ENCODE results near the gene RNASE13.
A peak's percentile ranks its signal among the peaks of the same experiment; 100 is the strongest.

RNASE13 gene

GRCh38 chr14:21024585-21025370 is 9.8 kb downstream of the RNASE13 start, which contains the start of gene NDRG2 (continued):
- peak; percentile 40 for TF ChIP-seq PRDM10 (tag by site-specific recombination; IDR thresholded peaks at IDR 0.05)
- TF ChIP-seq ZNF777 (tag by site-specific recombination; IDR thresholded peaks at IDR 0.05; ENCODE audit: borderline replicate concordance) = peak; percentile 84; the same call in 1 of the 2 replicates
- no peak for TF ChIP-seq BCL11A (tag by site-specific recombination; IDR thresholded peaks at IDR 0.05; ENCODE audit: low read depth)
- TF ChIP-seq ZBTB48 (tag by site-specific recombination; IDR thresholded peaks at IDR 0.05) = peak; percentile 74
- TF ChIP-seq ZNF555 (tag by site-specific recombination; conservative IDR thresholded peaks at IDR 0.05) = no peak
- peak; percentile 64 for TF ChIP-seq SP3 (tag by site-specific recombination; IDR thresholded peaks at IDR 0.05)
- TF ChIP-seq ZNF629 (tag by site-specific recombination; IDR thresholded peaks at IDR 0.05) = peak; percentile 41; the same call in 1 of the 2 replicates
- TF ChIP-seq TCF7L2 (IDR thresholded peaks at IDR 0.05; ENCODE audit: borderline replicate concordance, low read depth, low read length) = peak; percentile 89
- TF ChIP-seq, protein P1, sequence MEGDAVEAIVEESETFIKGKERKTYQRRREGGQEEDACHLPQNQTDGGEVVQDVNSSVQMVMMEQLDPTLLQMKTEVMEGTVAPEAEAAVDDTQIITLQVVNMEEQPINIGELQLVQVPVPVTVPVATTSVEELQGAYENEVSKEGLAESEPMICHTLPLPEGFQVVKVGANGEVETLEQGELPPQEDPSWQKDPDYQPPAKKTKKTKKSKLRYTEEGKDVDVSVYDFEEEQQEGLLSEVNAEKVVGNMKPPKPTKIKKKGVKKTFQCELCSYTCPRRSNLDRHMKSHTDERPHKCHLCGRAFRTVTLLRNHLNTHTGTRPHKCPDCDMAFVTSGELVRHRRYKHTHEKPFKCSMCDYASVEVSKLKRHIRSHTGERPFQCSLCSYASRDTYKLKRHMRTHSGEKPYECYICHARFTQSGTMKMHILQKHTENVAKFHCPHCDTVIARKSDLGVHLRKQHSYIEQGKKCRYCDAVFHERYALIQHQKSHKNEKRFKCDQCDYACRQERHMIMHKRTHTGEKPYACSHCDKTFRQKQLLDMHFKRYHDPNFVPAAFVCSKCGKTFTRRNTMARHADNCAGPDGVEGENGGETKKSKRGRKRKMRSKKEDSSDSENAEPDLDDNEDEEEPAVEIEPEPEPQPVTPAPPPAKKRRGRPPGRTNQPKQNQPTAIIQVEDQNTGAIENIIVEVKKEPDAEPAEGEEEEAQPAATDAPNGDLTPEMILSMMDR (tag by site-specific recombination; IDR thresholded peaks at IDR 0.05) = 0 out of 2 replicates have a peak, but pooled peaks have one; percentile 9
- TF ChIP-seq PATZ1 (tag by site-specific recombination; IDR thresholded peaks at IDR 0.05) = peak; percentile 37; the same call in 1 of the 2 replicates
- TF ChIP-seq ZNF354C (tag by site-specific recombination; IDR thresholded peaks at IDR 0.05; ENCODE audit: borderline replicate concordance, low read depth) = no peak
- TF ChIP-seq HOXD13 (CRISPR knock-in tag; IDR thresholded peaks at IDR 0.05; ENCODE audit: borderline replicate concordance) = no peak
- no peak for TF ChIP-seq ZNF600 (tag by site-specific recombination; IDR thresholded peaks at IDR 0.05)
- TF ChIP-seq ZNF2 (tag by site-specific recombination; IDR thresholded peaks at IDR 0.05) = 0 out of 2 replicates have a peak, but pooled peaks have one; percentile 58
- TF ChIP-seq, protein P2, sequence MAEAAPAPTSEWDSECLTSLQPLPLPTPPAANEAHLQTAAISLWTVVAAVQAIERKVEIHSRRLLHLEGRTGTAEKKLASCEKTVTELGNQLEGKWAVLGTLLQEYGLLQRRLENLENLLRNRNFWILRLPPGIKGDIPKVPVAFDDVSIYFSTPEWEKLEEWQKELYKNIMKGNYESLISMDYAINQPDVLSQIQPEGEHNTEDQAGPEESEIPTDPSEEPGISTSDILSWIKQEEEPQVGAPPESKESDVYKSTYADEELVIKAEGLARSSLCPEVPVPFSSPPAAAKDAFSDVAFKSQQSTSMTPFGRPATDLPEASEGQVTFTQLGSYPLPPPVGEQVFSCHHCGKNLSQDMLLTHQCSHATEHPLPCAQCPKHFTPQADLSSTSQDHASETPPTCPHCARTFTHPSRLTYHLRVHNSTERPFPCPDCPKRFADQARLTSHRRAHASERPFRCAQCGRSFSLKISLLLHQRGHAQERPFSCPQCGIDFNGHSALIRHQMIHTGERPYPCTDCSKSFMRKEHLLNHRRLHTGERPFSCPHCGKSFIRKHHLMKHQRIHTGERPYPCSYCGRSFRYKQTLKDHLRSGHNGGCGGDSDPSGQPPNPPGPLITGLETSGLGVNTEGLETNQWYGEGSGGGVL (tag by site-specific recombination; IDR thresholded peaks at IDR 0.05) = 0 out of 2 replicates have a peak, but pooled peaks have one; percentile 30
- TF ChIP-seq PRDM6 (tag by site-specific recombination; IDR thresholded peaks at IDR 0.05) = no peak
- no peak for TF ChIP-seq ZNF707 (tag by site-specific recombination; IDR thresholded peaks at IDR 0.05)
- TF ChIP-seq ZNF639 (tag by site-specific recombination; IDR thresholded peaks at IDR 0.05) = no peak
- TF ChIP-seq ZEB2 (tag by site-specific recombination; IDR thresholded peaks at IDR 0.05) = peak; percentile 58
- TF ChIP-seq ZNF202 (tag by site-specific recombination; IDR thresholded peaks at IDR 0.05; ENCODE audit: borderline replicate concordance) = no peak
- no peak for TF ChIP-seq ZNF266 (tag by site-specific recombination; IDR thresholded peaks at IDR 0.05; ENCODE audit: low read depth)
- TF ChIP-seq ZFP37 (tag by site-specific recombination; IDR thresholded peaks at IDR 0.05) = no peak

Data from HEK293 (cell line).